ENCODE data around the gene NPIPA8.
"Not testable (repeated sequence)": the region's sequence is repeated elsewhere in the genome, so short reads cannot be mapped to it uniquely, and the experiment has no call there.

The NPIPA8 gene

DNA sequence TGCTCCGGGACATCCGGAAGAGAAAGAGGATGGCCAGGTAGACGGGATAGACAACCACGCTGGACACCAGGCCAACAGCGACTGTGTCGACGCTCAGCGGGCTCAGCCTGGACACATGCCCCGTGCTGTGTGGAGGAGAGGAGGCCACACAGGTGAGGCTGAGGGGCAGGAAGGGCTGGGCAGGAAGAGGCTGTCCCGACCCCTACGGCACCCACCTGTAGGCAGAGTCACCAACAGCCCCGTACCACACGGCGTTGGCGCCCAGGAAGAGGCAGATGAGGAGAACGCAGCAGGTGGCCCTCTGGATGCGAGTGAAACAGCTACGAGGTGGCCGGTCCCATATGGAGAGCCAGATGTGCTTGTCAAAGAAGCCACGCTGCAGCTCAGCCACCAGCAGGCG is at the start of gene NPIPA8:
Gene NPIPA8, minus strand, starts transcription at position 101 of the 400 bp plus-strand sequence. CDS start 4,074 bp downstream, outside the sequence.
- DNase-seq (ENCODE audit: low read depth in 3 of 3, low spot score in 1 of 3), result not testable (repeated sequence)

DNA sequence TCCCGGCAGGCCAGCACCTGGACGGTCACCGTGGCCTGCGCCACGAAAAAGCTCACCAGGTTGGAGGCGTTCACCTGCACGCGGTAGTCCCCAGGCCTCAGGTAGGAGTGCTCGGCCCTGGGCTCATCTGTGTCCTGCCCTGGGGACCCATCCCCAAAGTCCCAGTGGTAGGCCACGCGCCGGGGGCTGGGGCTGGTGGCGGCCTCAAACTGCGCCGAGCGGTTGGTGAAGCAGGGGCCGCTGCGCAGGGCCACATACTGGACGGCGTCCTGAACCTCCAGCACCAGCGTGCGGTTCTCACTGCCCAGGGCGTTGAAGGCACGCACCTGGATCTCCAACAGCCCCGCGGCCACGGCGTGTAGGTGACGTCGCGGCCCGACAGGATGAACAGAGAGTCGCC is 48.7 kb upstream of the NPIPA8 start:
- not testable (repeated sequence) for DNase-seq (ENCODE audit: low read depth in 3 of 3, low spot score in 1 of 3)

DNA sequence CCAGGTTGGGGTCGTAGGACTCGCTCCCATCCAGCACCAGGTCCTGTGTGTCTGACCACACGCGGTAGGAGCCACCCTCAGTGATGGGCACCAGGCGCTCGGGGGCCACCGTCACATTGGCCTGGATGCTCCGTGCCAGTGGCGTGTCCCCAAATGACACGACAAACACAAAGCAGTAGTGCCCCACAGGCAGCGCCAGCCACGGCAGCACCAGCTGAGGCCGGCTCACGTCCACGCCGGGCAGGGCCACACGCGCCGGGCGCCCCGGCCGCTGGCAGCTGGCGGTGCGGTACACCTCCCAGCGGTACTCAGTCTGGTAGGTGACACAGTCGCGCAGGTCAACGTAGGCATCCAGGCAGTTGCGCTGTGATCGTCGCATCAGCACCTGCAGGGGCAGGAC is 48.3 kb upstream of the NPIPA8 start:
- not testable (repeated sequence) for DNase-seq (ENCODE audit: low read depth in 3 of 3, low spot score in 1 of 3)

DNA sequence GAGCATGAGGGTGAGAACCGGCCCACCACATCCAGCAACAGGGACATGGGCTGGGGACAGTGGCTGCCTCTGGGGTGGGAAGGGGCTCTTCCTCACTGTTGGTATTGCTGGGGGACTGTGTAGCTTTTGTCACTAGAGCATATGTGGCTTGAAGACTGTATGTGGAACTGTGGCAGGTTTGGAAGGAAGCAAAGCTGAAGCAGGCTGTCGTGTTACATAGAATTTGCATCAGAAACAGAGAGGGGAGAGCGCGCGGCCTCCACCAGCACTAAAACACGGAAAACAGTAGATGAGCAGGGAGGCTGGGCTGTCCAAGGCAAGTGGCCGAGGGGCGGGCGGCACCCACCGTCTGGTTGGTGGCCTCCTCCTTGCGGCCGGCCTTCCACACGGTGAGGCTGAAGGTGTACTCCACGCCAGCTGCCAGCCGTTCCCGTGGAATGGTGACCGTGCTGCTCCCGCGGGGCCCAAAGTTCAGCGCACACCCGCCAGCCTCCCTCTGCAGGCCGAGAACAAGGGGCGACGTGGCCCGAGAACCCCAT is 47.6 kb upstream of the NPIPA8 start:
- DNase-seq (ENCODE audit: low read depth in 3 of 3, low spot score in 1 of 3), result not testable (repeated sequence)

DNA sequence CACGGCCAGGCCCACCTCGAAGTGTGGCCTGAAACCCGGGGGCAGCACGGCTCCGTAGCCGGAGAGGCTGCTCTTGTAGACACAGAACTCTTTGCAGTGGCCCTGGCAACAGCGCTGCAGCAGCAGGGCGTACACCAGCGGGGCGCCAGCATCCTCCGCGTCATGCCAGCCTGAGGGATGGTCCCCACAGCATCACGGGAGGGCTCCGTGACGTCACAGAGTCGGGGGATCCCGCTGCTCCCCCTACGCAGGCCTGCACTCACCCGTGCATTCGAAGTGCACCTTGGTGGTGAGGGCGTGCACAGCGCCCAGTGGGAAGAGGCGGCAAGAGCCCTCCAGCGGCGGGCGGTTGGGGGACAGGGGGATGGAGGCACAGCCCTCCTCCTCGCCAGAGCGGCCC is 46.2 kb upstream of the NPIPA8 start:
- DNase-seq (ENCODE audit: low read depth in 3 of 3, low spot score in 1 of 3), result not testable (repeated sequence)

DNA sequence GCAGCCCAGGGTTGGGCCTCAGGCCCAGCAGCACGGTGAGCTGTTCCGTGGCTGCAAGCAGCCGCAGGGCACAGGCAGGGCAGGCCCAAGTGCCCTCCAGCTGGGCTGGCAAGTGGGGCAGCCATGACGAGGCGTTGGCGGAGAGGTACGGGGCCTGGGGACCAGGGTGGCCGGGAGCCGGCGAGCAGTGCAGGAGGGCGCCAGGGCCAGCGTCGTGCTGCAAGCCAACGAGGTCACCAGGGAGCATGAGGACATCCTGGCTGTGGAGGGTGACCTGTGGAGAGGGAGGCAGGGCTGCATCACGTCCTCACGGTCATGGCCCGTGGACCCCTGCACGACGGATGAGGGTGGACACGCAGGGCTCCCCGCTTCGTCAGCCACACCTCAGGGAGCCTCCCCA is 11.2 kb upstream of the NPIPA8 start:
- not testable (repeated sequence) for DNase-seq (ENCODE audit: low read depth in 3 of 3, low spot score in 1 of 3)

DNA sequence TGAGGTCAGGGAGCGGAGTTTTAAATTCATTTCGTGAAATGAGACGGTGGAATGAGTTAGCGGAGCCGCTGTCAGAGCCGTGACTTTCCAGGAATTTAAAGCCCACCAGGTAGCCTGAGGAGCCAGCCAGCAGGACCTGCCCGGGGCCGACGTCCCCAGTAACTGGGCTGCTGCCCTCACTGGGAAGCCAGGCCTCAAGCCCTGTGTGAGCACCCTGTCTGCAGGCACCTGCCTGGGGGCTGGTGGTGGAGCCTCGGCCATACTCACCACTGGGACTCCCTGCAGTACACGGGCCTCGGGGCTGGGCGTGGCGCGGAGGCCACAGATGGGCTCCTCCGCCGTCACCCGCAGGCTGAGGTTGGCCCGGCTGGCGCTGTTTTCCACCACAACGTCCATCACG is 10.5 kb upstream of the NPIPA8 start:
- not testable (repeated sequence) for DNase-seq (ENCODE audit: low read depth in 3 of 3, low spot score in 1 of 3)

DNA sequence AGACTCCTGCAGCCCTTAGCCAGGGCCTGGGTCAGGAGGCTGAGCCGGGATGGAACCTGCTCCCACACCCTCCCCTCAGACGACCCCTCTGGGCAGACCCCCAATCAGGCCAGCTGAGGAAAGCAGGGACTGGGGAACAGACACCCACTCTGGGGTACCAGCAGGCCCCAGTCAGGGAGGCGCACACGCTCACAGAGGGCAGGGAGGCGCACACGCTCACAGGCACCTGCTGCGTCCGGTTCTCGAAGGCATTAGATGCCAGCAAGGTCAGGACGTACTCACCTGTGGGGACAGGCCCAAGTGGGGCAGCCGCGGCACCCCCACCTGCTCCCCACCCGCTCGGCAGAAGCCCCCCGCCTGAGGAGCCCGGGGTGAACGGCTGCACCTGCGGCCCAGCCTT is 8.1 kb upstream of the NPIPA8 start:
- not testable (repeated sequence) for DNase-seq (ENCODE audit: low read depth in 3 of 3, low spot score in 1 of 3)

DNA sequence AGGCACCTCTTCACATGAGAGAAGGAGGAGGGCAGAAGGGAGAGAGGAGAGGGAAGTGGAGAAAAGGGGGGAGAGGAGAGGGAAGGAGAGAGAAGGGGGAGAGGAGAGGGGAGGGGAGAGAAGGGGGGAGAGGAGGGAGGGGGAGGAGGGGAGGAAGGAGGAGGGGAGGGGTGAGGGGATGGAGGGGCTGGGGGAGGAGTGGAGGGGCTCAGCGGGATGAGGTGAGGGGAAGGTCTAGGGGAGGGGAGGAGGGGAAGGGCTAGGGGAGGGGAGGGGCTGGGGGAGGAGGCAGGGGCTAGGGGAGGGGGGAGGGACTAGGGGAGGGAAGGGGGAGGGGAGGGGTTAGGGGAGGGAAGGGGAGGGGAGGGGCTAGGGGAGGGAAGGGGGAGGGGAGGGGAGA is 5.5 kb upstream of the NPIPA8 start:
- DNase-seq (ENCODE audit: low read depth in 3 of 3, low spot score in 1 of 3), result not testable (repeated sequence)

DNA sequence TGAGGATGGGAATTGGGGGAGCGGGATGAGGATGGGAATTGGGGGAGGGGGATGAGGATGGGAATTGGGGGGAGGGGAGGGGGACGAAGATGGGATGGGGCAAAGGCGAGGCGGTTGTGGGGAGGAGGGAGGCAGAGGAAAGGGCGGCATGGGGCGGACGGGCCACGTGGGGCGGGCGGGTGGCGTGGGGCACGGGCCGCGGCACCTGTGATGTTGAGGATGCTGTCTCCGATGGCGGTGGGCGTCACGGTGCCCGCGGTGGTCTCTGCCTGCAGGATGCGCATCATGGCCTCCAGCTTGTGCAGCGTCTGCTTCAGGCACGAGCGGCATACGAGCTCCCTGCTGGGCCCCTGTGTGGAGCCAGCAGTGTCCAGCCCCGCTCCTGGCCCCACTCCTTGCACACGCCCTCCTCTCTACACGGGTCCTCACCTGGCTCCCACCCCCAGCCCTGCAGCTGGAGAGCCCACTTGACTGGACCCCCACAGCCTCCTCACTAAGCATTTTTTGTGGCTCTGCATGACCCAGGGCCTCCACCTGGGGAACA is 5.0 kb upstream of the NPIPA8 start:
- DNase-seq (ENCODE audit: low read depth in 3 of 3, low spot score in 1 of 3), result not testable (repeated sequence)

DNA sequence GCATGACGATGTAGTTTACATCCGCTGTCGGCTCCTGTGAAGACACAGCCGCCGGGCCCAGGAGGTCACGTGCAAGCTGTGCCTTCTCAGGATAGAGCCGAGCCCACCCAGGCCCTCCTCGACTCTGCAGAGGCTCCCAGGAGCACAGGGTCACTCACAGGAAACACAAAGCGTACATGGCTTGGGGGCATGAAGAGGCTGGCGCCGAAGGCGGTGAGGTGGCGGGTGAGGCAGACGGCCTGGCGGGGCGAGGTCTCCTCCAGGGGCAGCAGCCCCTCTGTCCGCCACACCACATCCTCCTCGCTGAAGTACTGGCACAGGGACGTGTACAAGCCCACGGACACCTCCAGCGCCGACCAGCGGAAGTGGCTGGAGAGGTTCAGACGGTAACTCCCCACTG is 2.7 kb upstream of the NPIPA8 start:
- not testable (repeated sequence) for DNase-seq (ENCODE audit: low read depth in 3 of 3, low spot score in 1 of 3)

DNA sequence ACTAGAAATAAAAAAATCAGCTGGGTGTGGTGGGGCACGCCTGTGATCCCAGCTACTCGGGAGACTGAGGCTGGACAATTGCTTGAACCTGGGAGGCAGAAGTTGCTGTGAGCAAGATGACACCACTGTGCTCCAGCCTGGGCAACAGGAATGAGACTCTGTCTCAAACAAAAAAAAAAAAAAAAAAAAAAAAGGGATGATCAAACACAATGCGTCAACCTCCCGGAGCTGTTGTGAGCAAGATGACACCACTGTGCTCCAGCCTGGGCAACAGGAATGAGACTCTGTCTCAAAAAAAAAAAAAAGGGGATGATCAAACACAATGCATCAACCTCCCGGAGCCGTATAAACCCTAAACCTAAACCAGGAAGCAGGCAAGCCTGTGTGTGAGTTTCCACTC is 24.7 kb downstream of the NPIPA8 start:
- DNase-seq (ENCODE audit: low read depth in 3 of 3, low spot score in 1 of 3), result not testable (repeated sequence)

DNA sequence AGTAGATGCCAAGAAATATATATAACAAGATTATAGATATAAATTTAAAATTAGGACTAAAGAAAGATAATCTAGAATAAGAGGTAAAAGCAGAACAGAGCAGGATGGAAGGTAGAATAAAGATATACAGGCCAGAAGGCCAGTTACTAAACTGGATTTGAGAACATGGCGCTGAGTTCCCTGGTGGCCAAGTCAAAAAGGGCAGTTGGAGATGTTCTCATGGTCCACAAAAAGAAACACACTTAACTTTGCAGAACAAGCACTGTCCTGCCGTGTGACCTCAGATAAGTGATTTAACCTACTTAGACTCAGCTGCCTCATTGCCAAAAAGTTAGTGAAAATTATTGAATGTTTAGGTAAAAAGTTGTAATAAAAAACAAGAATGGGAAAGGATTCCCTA is 27.4 kb downstream of the NPIPA8 start:
- not testable (repeated sequence) for DNase-seq (ENCODE audit: low read depth in 3 of 3, low spot score in 1 of 3)

DNA sequence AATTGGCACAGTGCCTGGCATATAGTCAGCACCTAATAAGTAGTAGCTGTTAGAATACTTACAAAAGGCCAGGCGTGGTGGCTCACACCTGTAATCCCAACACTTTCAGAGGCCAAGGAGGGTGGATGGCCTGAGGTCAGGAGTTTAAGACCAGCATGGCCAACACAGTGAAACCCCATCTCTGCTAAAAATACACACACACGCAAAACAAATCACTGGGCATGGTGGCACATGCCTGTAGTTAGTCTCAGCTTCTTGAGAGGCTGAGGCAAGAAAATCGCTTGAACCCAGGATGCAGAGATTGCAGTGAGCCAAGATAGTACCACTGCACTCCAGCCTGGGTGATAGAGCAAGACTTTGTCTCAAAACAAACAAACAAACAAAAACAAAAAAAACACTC is 29.3 kb downstream of the NPIPA8 start:
- not testable (repeated sequence) for DNase-seq (ENCODE audit: low read depth in 3 of 3, low spot score in 1 of 3)

DNA sequence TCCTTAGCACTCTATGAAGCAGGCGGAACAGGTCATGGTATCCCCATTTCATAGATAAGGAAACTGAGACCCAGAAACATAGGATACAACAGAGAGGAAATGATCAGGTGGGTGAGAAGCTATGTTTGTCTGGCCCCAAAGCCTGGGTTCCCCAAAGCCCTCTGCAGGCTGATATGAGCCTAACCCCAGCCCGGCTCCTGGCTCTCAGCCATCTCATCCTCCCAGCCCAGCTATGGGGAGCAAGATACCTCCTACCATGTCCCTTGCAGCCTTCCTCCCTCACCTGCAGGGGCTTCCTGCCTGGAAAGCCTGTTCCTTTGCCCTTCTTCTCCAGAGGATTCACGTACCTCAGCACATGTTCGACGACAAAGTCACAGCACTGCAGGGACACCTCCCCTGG is 30.5 kb downstream of the NPIPA8 start:
- not testable (repeated sequence) for DNase-seq (ENCODE audit: low read depth in 3 of 3, low spot score in 1 of 3)

DNA sequence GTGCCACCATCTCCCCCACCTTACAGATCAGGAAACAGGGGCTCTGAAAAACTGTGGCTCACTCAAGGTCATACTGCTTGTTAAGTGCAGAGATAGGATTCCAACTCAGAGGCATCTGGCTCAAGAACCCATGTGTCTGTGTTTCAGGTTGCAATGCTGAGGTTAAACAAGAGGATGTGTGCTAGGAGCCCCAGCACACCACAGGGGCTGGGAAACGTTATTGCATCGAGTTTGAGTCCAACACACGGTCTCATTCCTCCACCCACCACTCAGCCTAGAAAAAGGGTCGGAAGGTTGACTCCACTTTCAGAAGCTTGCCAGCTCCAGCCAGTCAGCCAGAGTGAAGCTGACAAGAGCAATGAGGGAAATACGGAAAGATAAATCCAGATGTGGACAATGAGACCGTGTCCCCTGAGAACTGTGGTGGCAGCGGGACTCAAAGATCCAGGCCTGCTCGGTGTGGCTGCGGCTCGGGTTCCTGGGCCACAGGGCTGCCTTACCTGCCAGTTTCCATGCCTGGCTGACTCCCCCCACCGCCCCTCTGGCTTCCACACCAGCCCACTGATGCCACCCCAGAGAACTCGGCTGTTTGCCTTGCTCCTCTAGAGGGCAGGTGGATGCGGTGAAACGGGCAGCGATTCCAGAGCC is 33.4 kb downstream of the NPIPA8 start:
- not testable (repeated sequence) for DNase-seq (ENCODE audit: low read depth in 3 of 3, low spot score in 1 of 3)

DNA sequence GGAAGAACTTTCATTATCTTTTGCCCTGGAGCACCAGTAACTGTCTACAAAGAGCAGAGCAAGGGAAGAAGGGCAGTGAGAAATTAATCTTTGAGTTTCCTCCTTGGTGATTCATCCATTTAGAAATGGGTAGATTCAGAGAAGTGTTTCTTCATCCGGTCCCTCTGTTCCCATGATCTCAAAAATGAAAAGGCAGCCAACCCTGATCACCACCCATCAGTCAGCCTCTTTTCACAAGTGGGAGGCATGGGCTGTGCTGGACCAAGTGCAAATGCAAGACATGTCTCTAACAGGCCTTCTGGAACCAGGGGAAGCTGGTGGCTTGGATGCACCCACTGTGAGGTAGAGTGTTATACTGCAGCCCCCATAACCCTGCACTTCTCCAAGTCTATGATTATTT is 38.8 kb downstream of the NPIPA8 start:
- not testable (repeated sequence) for DNase-seq (ENCODE audit: low read depth in 3 of 3, low spot score in 1 of 3)

DNA sequence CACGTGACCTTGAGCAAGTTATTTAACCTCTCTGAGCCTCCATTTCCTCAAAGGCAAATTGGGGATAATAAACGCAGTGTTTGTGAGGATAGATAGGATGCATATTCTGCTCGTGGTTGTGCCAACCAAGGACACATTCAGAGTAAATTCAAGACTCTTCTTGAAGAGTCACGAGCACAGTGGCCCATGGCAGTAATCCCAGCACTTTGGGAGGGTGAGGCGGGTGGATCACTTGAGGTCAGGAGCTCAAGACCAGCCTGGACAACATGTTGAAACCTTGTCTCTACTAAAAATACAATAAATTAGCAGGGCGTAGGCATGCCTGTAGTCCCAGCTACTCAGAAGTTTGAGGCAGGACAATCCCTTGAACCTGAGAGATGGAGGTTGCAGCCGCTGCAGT is 39.6 kb downstream of the NPIPA8 start:
- DNase-seq (ENCODE audit: low read depth in 3 of 3, low spot score in 1 of 3), result not testable (repeated sequence)

DNA sequence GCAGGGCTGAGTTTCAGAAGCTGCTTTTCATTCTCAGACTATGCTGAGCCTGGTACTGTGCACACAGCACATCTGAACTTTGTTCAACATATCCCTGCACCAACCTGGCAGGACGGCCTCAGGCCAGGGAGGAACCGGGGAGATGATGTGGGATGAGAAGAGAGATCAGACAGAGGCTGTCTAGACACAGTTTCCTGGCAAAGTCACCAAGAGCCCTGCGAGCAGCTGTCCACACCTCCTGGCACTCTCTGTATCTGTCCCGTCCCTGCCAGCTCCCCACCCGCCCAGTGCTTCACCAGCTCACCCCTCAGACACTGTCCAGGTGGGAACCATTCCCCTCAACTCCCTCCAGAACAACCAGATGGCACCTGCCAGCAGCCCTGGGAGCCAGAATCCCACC is 42.2 kb downstream of the NPIPA8 start:
- not testable (repeated sequence) for DNase-seq (ENCODE audit: low read depth in 3 of 3, low spot score in 1 of 3)

DNA sequence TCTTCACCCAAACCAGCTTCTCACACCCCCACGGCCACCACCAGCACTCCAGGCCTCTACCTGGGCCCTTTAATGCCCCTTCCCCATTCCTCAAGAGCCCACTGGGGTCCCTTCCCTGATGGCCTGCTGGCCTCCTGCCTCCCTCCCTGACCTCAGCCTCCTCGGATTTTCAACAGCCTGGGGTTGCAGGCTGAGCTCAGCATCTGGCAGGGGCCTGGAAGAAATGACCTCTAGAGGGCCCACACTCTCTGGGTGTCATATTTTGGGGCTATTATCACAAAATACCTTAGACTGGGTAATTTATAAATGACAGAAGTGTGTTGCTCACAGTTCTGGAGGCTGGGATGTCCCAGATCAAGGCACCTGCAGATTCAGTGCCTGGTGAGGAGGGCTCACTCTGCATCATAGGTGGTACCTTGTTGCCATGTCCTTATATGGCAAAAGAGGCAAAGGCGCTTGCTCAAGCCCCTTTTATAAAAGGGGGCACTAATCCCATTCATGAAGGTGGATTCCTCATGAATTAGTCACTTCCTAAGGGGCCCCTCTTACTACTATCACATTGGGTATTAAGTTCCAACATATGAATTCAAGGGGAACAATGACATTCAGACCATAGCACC is 43.1 kb downstream of the NPIPA8 start:
- not testable (repeated sequence) for DNase-seq (ENCODE audit: low read depth in 3 of 3, low spot score in 1 of 3)

DNA sequence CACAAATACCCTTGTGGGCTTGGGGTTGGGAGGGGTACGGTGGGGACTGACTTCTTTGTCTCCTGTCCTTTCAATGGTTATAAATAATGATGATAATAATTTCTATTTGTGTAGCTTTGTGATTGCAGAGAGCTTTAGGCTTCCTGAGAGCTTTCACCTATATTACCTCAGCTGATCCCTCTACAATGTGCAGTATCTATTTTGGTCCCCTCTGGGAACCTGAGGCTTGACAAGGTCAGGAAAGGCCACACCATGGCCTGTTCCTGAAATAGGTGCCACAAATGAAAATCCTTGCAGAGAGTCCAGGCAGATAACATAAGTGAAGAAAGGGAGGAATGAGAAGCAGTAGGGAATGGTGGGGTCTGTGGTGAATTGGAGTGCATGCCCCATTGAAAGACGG is 45.6 kb downstream of the NPIPA8 start:
- not testable (repeated sequence) for DNase-seq (ENCODE audit: low read depth in 3 of 3, low spot score in 1 of 3)

DNA sequence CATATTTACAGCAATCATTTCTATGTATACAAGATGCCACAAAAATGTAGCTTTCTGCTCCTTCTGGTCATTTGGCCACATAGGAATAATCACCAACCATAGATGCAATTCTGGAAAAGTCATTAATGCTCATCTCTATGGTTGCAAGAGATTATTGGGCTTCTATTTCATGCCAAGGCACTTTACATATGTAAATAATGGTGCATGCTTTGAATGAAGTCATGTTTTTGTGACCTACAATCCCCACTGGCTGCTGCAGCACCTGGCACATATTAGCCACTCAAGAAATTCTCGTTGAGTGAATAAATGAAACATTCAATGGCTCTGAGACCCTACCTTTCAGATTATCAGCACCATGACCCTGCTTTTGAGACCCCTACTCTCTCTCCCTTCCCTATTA is 50.2 kb downstream of the NPIPA8 start:
- DNase-seq (ENCODE audit: low read depth in 3 of 3, low spot score in 1 of 3), result not testable (repeated sequence)

Data from stimulated activated CD4-positive, alpha-beta T cell treated with anti-CD3 and anti-CD28 coated beads, TNF-alpha, amount 100 ng/mL, for 1 hour (primary cell).